ENCODE results near the gene FSIP2.

GRCh38 chr2:185876234-185876633 is 137.6 kb downstream of the FSIP2 start:
- TF ChIP-seq PAX5 (IDR thresholded peaks at IDR 0.05; ENCODE audit: insufficient read depth, low read length, severe bottlenecking) (no peak), POLR2A (IDR thresholded peaks at IDR 0.05; ENCODE audit: low read depth, low read length) (no peak), POLR2AphosphoS5 (IDR thresholded peaks at IDR 0.05; ENCODE audit: low read depth, low read length) (no peak), TAF1 (IDR thresholded peaks at IDR 0.05; ENCODE audit: low read depth, low read length) (no peak), SPI1 (IDR thresholded peaks at IDR 0.05; ENCODE audit: low read depth, low read length) (no peak)
